ENCODE data around the gene CCNF. TPM values are rescaled to one million over a fixed set of nuclear protein-coding genes. Genes with fewer than 3 reads are reported as not detected.
A peak's percentile ranks its signal among the peaks of the same experiment; 100 is the strongest.

CCNF gene
- total and polyA plus RNA-seq, 10 of the 15 experiments (the other 5 are each of a cell fraction or from before 2014, with no cell fraction given): 4.0 to 63.2 (median 27.5) TPM

DNA sequence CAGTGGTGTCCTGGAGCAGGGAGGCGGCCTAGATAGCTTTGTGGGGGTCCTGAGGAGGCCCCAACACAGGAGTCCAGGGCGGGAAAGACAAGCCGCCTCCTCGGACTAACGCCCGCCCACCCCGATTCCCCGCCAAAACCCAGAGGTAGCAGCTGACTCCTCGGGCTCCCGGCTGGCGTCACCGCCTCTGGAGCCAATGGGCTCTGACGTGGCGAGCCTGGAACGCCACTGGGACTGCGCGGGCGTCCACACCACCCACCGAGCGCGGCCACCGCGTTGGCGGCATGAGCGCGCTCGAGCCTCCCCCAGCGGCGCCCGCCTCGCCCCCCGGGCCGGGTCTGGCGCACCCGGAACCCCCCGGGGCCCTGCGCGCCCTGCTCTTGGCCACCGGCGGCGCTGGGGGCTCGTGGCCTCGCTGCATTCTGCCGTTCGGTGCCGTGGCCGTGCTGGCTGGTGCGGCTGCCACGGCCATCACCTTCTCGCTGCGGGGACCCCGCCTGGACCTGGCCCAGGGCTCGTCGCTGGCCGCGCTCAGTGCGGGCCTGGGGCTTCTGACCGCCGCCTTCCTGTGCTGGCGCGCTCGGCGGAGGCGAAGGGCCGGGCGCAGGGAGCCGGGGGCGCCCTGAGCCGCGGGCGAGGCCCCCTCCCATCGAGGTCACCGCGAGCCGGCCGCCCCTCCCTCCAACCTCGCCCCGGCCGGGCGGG is 38.4 kb downstream of the CCNF start (continued):
- TF ChIP-seq, protein P1, sequence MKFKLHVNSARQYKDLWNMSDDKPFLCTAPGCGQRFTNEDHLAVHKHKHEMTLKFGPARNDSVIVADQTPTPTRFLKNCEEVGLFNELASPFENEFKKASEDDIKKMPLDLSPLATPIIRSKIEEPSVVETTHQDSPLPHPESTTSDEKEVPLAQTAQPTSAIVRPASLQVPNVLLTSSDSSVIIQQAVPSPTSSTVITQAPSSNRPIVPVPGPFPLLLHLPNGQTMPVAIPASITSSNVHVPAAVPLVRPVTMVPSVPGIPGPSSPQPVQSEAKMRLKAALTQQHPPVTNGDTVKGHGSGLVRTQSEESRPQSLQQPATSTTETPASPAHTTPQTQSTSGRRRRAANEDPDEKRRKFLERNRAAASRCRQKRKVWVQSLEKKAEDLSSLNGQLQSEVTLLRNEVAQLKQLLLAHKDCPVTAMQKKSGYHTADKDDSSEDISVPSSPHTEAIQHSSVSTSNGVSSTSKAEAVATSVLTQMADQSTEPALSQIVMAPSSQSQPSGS (IDR thresholded peaks at IDR 0.05; ENCODE audit: low read length): no peak
- TF ChIP-seq RB1 (IDR thresholded peaks at IDR 0.05; ENCODE audit: borderline replicate concordance) (peak; percentile 67; the same call in 1 of the 2 replicates), CEBPB (IDR thresholded peaks at IDR 0.05; ENCODE audit: borderline replicate concordance in 1 of 2, low read depth in 2 of 2, low read length in 2 of 2) (no peak)

DNA sequence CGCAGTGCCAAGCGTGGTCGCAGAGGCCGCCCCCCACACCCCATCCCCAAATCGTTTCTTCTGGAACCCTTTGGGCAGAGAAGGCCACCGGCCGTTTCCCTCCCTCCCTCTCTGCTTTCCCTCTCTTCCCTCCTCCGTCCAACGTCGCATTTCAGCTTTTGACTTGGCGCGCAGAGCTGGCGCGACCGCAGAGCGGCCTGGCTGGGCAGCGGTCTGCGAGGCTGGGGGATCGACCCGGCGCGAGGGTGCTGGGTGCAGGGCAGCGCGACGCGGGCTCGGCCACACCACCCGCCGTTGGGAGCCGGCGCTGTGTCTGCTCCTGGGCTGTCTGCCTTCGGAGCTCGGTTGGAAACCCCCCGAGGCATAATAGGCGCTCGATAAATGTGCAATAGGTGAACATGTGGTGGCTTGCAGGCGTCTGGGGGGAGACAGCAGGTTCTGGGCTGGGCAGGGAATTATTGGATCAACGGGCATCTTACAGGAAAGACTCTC is 39.0 kb downstream of the CCNF start:
- ChIA-PET CTCF (interaction anchor here (0.7 to 2.6 kb wide), 7 partner anchors 8 to 45 kb away, joined by 3 to 20 read pairs (median 4); partner anchors contain the start of genes CCNF and TEDC2), POLR2A (interaction anchor here (0.6 to 2.5 kb wide), 11 partner anchors 9 to 313 kb away, joined by 3 to 11 read pairs (median 5); partner anchors contain the start of genes ABCA3, ECI1, TEDC2 and TRAF7), RAD21 (ENCODE audit: unreplicated experiment) (interaction anchor here (0.5 to 3.5 kb wide), 8 partner anchors 9 to 84 kb away, joined by 3 to 17 read pairs (median 4); partner anchors contain the start of genes CCNF and TEDC2), SMC1A (ENCODE audit: uncharacterized antibody, unreplicated experiment) (interaction anchor here (1.6 to 2.5 kb wide), 2 partner anchors 18 to 39 kb away, joined by 8 read pairs; partner anchors contain the start of gene CCNF)
- no peaks in the 10 kb centered on the region for H3K9me3 ChIP-seq (replicated peaks; ENCODE audit: control insufficient read depth, insufficient read depth, low read length)
- peaks cover 0 to 2% of the 10 kb centered on the region in 2 experiments; a peak in 1 of 4 replicates for H3K27me3 ChIP-seq (replicated peaks in 1 of 2; ENCODE audit: control insufficient read depth in 2 of 2, insufficient read depth in 2 of 2, low read length in 1 of 2)
- in situ Hi-C loops (cut with MboI) (no loop called here), intact Hi-C loops (cut with micrococcal nuclease; ENCODE audit: unreplicated experiment) (loop anchor here (5.0 kb wide), 1 partner anchor 39 kb away; no protein-coding TSS in a partner anchor)
- ATAC-seq (peak; percentile 68), FAIRE-seq (no peak), DNase-seq (ENCODE audit: low read depth, low spot score) (no peak)
- no TSS peak for BruUV-seq (replicated peaks)
- H3K4me2 ChIP-seq (ENCODE audit: control insufficient read depth, insufficient read depth): peak overlapping the region; percentile 90
- H3K36me3 ChIP-seq (ENCODE audit: control insufficient read depth in 2 of 2, insufficient read depth in 2 of 2, low read length in 1 of 2): no peaks in the 10 kb centered on the region
- H3K79me2 ChIP-seq (ENCODE audit: control insufficient read depth, insufficient read depth, low read length): no peaks in the 10 kb centered on the region
- peak overlapping the region; percentile 59 for H2AFZ ChIP-seq (ENCODE audit: control insufficient read depth, low read depth, low read length)
- WGBS (ENCODE audit: insufficient coverage, insufficient replicate concordance, low lambda C conversion rate, missing lambda C conversion rate): 1% methylated on average over 31 of the region's 38 CpGs
- peak overlapping the region; percentile 24; the same call in 1 of the 2 replicates for H3K9ac ChIP-seq (ENCODE audit: control insufficient read depth, insufficient read depth, low read length)
- H3K4me1 ChIP-seq (ENCODE audit: control insufficient read depth, insufficient read depth, low read length): peaks cover 15% of the 10 kb centered on the region
- no peaks in the 10 kb centered on the region for H4K20me1 ChIP-seq (ENCODE audit: control insufficient read depth, insufficient read depth)
- peak overlapping the region; percentile 24; the same call in 1 of the 2 replicates for H3K27ac ChIP-seq (ENCODE audit: control insufficient read depth, insufficient read depth)
- peak overlapping the region; percentile 72; the same call in 1 of the 2 replicates for H3K4me3 ChIP-seq
- TF ChIP-seq CREM (IDR thresholded peaks at IDR 0.05; ENCODE audit: low read depth): 0 out of 2 replicates have a peak, but pooled peaks have one; percentile 5
- no peak for TF ChIP-seq MTA2 (IDR thresholded peaks at IDR 0.05; ENCODE audit: low read depth)
- TF ChIP-seq, protein P2, sequence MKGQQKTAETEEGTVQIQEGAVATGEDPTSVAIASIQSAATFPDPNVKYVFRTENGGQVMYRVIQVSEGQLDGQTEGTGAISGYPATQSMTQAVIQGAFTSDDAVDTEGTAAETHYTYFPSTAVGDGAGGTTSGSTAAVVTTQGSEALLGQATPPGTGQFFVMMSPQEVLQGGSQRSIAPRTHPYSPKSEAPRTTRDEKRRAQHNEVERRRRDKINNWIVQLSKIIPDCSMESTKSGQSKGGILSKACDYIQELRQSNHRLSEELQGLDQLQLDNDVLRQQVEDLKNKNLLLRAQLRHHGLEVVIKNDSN (IDR thresholded peaks at IDR 0.05; ENCODE audit: borderline replicate concordance, extremely low read length, insufficient read depth, low read depth, low read length): no peak
- TF ChIP-seq HSF1 (IDR thresholded peaks at IDR 0.05; ENCODE audit: low read depth, low read length): no peak
- TF ChIP-seq IKZF2 (IDR thresholded peaks at IDR 0.05): no peak
- TF ChIP-seq EED (IDR thresholded peaks at IDR 0.05; ENCODE audit: low read depth): peak; percentile 40; the same call in 1 of the 2 replicates
- no peak for TF ChIP-seq ZBTB4 (CRISPR knock-in tag; IDR thresholded peaks at IDR 0.05)
- no peak for TF ChIP-seq POLR2AphosphoS2 (IDR thresholded peaks at IDR 0.05; ENCODE audit: low read depth, low read length)
- TF ChIP-seq DPF2 (IDR thresholded peaks at IDR 0.05): 0 out of 2 replicates have a peak, but pooled peaks have one; percentile 5
- no peak for TF ChIP-seq SP1 (IDR thresholded peaks at IDR 0.05; ENCODE audit: low read depth, low read length)
